SK-N-SH (cell line): ENCODE data around the gene TTC28. TPM values are rescaled to one million over a fixed set of nuclear protein-coding genes. Genes with fewer than 3 reads are reported as not detected.

Experiments
- CTCF ChIA-PET: fragments of 300-600, 350-600 bp; formaldehyde crosslinking; extraction: SDS; loops from one replicate; lab custom pipeline; 2021; lab: Yijun Ruan, JAX
- POLR2A ChIA-PET: fragments of 350-600 bp; sonication (Branson Sonifier 250); formaldehyde crosslinking; extraction: SDS; loops from one replicate; lab custom pipeline; 2020; ENCODE audit warnings: antibody characterized with exemption, inconsistent platforms; lab: Yijun Ruan, JAX
- DNase-seq: peaks from one replicate; pipeline ENCODE4 v3.0.0; 2012
- H2AFZ ChIP-seq: fragments of 200-600 bp; sonication (generic); 2 replicates; pipeline ENCODE4 v1.8.1; 2016; ENCODE audit warnings: antibody characterized with exemption, mild to moderate bottlenecking, low read depth
- H3F3A ChIP-seq: fragments of 200-600 bp; sonication (generic); replicated peaks from 2 replicates; pipeline ENCODE3; 2016; ENCODE audit warnings: antibody characterized with exemption, mild to moderate bottlenecking; ENCODE audit not compliant: insufficient read depth
- H3K27ac ChIP-seq, 2 experiments: fragments of 200-500 bp in 1 of 2; fragments of 200-600 bp in 1 of 2; sonication (Bioruptor generic) in 1 of 2; sonication (generic), shearing (Covaris generic) in 1 of 2; 2 replicates each; pipeline versions ENCODE4 v1.5.1 to v1.6.1; 2014 to 2016; ENCODE audit warnings: low read depth in 2 of 2, inconsistent platforms in 1 of 2, low read length in 1 of 2, mild to moderate bottlenecking in 1 of 2, mixed read lengths in 1 of 2
- H3K27me3 ChIP-seq: fragments of 200-600 bp; sonication (generic), shearing (Covaris generic); 2 replicates; pipeline ENCODE4 v1.6.1; 2016; ENCODE audit warnings: mixed run types; ENCODE audit not compliant: insufficient read depth
- H3K36me3 ChIP-seq, 2 experiments: fragments of 200-500 bp in 1 of 2; fragments of 200-600 bp in 1 of 2; sonication (Bioruptor generic) in 1 of 2; sonication (generic) in 1 of 2; replicated peaks in 1 of 2; 2 replicates each; pipeline versions ENCODE3 to v1.5.1; 2014 to 2016; ENCODE audit warnings: low read length in 1 of 2, mild to moderate bottlenecking in 1 of 2; ENCODE audit not compliant: insufficient read depth in 2 of 2, control insufficient read depth in 1 of 2
- H3K4me1 ChIP-seq, 2 experiments: fragments of 200-500 bp in 1 of 2; fragments of 200-600 bp in 1 of 2; sonication (Bioruptor generic) in 1 of 2; sonication (generic), shearing (Covaris generic) in 1 of 2; 2 replicates each; pipeline versions ENCODE4 v1.5.1 to v1.6.1; 2014 to 2016; ENCODE audit warnings: low read depth in 1 of 2, low read length in 1 of 2, mixed run types in 1 of 2; ENCODE audit not compliant: insufficient read depth in 2 of 2, control insufficient read depth in 1 of 2
- H3K4me2 ChIP-seq: fragments of 200-600 bp; sonication (generic), shearing (Covaris generic); 2 replicates; pipeline ENCODE4 v1.6.1; 2017; ENCODE audit warnings: mixed run types
- H3K4me3 ChIP-seq, 2 experiments: fragments of 200-500 bp in 1 of 2; fragments of 200-600 bp in 1 of 2; sonication (Bioruptor generic) in 1 of 2; sonication (generic), shearing (Covaris generic) in 1 of 2; 2 replicates each; pipeline versions ENCODE4 v1.5.1 to v1.8.1; 2014 to 2016; ENCODE audit warnings: low read depth in 2 of 2, inconsistent platforms in 1 of 2, low read length in 1 of 2, mild to moderate bottlenecking in 1 of 2, mixed read lengths in 1 of 2, moderate library complexity in 1 of 2
- H3K79me2 ChIP-seq: fragments of 200-600 bp; sonication (generic); 2 replicates; pipeline ENCODE4 v1.8.1; 2017; ENCODE audit warnings: mild to moderate bottlenecking; ENCODE audit not compliant: insufficient read depth
- H3K9ac ChIP-seq: fragments of 200-600 bp; sonication (generic); 2 replicates; pipeline ENCODE4 v1.6.1; 2017; ENCODE audit warnings: mixed run types
- H3K9me2 ChIP-seq: fragments of 200-600 bp; sonication (generic); 2 replicates; pipeline ENCODE4 v1.6.1; 2017; ENCODE audit warnings: mixed run types
- H3K9me3 ChIP-seq: fragments of 200-600 bp; sonication (generic); 2 replicates; pipeline ENCODE4 v1.6.1; 2017; ENCODE audit warnings: mixed run types, mild to moderate bottlenecking, moderate library complexity
- H4K20me1 ChIP-seq: fragments of 200-600 bp; sonication (generic); 2 replicates; pipeline ENCODE4 v1.6.1; 2017; ENCODE audit warnings: mild to moderate bottlenecking, mixed run types; ENCODE audit not compliant: insufficient read depth
- CHD2 ChIP-seq: fragments of 150-350 bp; IDR thresholded peaks from 2 replicates; pipeline ENCODE4 v1.6.1; 2018; ENCODE audit warnings: low read length; ENCODE audit not compliant: partially characterized antibody
- JUND ChIP-seq: IDR thresholded peaks from 2 replicates; pipeline ENCODE4 v1.4.0; 2012
- MEF2A ChIP-seq: IDR thresholded peaks from 2 replicates; pipeline ENCODE4 v1.4.0; 2012; ENCODE audit warnings: low read depth, borderline replicate concordance
- MXI1 ChIP-seq: IDR thresholded peaks from 2 replicates; pipeline ENCODE4 v1.6.1; 2012; ENCODE audit warnings: mild to moderate bottlenecking, low read depth, low read length, improper control_type of control experiment
- NRF1 ChIP-seq: IDR thresholded peaks from 2 replicates; pipeline ENCODE4 v1.6.1; 2012; ENCODE audit warnings: low read depth, mild to moderate bottlenecking, low read length
- POLR2AphosphoS5 ChIP-seq: IDR thresholded peaks from 2 replicates; pipeline ENCODE4 v1.6.1; 2012; ENCODE audit warnings: low read depth, low read length
- RAD21 ChIP-seq: IDR thresholded peaks from 2 replicates; pipeline ENCODE4 v1.6.1; 2012; ENCODE audit warnings: mild to moderate bottlenecking, low read length
- RCOR1 ChIP-seq: fragments of 150-350 bp; IDR thresholded peaks from 2 replicates; pipeline ENCODE4 v1.6.1; 2017; ENCODE audit warnings: antibody characterized with exemption, low read length
- REST ChIP-seq: IDR thresholded peaks from 2 replicates; pipeline ENCODE4 v1.6.1; 2012; ENCODE audit warnings: mild to moderate bottlenecking, low read depth, low read length, moderate library complexity
- RFX5 ChIP-seq: IDR thresholded peaks from 2 replicates; pipeline ENCODE4 v1.6.1; 2012; ENCODE audit warnings: mild to moderate bottlenecking, improper control_type of control experiment, low read length
- TAF1 ChIP-seq: IDR thresholded peaks from 2 replicates; pipeline ENCODE4 v1.6.1; 2012; ENCODE audit warnings: low read depth, mild to moderate bottlenecking, low read length, moderate library complexity, borderline replicate concordance
- USF1 ChIP-seq: IDR thresholded peaks from 2 replicates; pipeline ENCODE4 v1.4.0; 2012; ENCODE audit warnings: low read depth, borderline replicate concordance
- USF2 ChIP-seq: fragments of 150-350 bp; IDR thresholded peaks from 2 replicates; pipeline ENCODE4 v1.6.1; 2017; ENCODE audit warnings: antibody characterized with exemption, low read length, low read depth, borderline replicate concordance
- WGBS: methylation state at CpG from one replicate; pipeline ENCODE4 v1.1.6; 2017; ENCODE audit warnings: low lambda C conversion rate; 5-methylcytosine and 5-hydroxymethylcytosine counted together
- polyA plus RNA-seq, 3 experiments: library from polyadenylated mRNA; depleted of rRNA; stranded (reverse); fragments of >200 nt; gene quantifications; 2 replicates each; pipeline ENCODE4 v1.2.3, GENCODE V29; 2012

Gene TTC28
- polyA plus RNA-seq, 1 of the 3 experiments (the other 2 are of a cell fraction) = 5.9 TPM

- Histone ChIP-seq H3K36me3 (no peaks in the 10 kb centered on the region), H3K27ac (no peak overlapping the region), H3K4me1 (peaks cover 0 to 9% of the 10 kb centered on the region in 2 experiments; a peak in 2 of 4 replicates), H2AFZ (no peak overlapping the region), H3K9ac (no peak overlapping the region), H3K4me2 (no peak overlapping the region), H4K20me1 (no peaks in the 10 kb centered on the region), H3K9me3 (peaks cover 5% of the 10 kb centered on the region; the same call in 1 of the 2 replicates), H3K4me3 (no peak overlapping the region), H3K79me2 (peaks cover 21% of the 10 kb centered on the region), H3K27me3 (no peaks in the 10 kb centered on the region), H3F3A (peaks cover 8% of the 10 kb centered on the region), H3K9me2 (no peaks in the 10 kb centered on the region; the same call in 1 of the 2 replicates)
- TF ChIP-seq MEF2A (no peak), USF1 (no peak), REST (no peak), RFX5 (no peak), NRF1 (no peak), JUND (no peak), USF2 (no peak), TAF1 (no peak), POLR2AphosphoS5 (no peak), RCOR1 (no peak), RAD21 (no peak), CHD2 (no peak), MXI1 (no peak)
- 93% methylated on average over 2 of the region's 2 CpGs for WGBS
- DNase-seq = no peak
- ChIA-PET CTCF (interaction anchor here (1.0 kb wide), 1 partner anchor 257 kb away, joined by 3 read pairs; no protein-coding TSS in a partner anchor), POLR2A (no interaction called here)
These were observed 309.8 kb downstream of the TTC28 start for GRCh38 chr22:28369854-28370253.
